Activated T-helper 17 cell treated with anti-CD3 and anti-CD28 coated beads, Interleukin-2, amount 50 U/mL, for 72 hours (primary cell): ENCODE data around the gene AARSD1. TPM values are rescaled to one million over a fixed set of nuclear protein-coding genes. Genes with fewer than 3 reads are reported as not detected.
"Not testable (repeated sequence)": the region's sequence is repeated elsewhere in the genome, so short reads cannot be mapped to it uniquely, and the experiment has no call there.

Experiments
- ATAC-seq: fragments of 150-1000 bp; cut with Tn5 transposase; replicated peaks from 2 replicates; pipeline ENCODE4 v1.10.0; 2021; ENCODE audit warnings: mild to moderate bottlenecking, moderate library complexity
- H3K27ac Mint-ChIP-seq: one replicate; pipeline ENCODE4 v1.8.0; 2022; ENCODE audit warnings: mixed read lengths
- H3K27me3 Mint-ChIP-seq: one replicate; pipeline ENCODE4 v1.8.0; 2022; ENCODE audit warnings: mixed read lengths
- H3K36me3 Mint-ChIP-seq: one replicate; pipeline ENCODE4 v1.8.0; 2022; ENCODE audit warnings: low read depth, mild to moderate bottlenecking, mixed read lengths
- H3K4me1 Mint-ChIP-seq: one replicate; pipeline ENCODE4 v1.8.0; 2022; ENCODE audit warnings: mixed read lengths
- H3K4me3 Mint-ChIP-seq: one replicate; pipeline ENCODE4 v1.8.0; 2022; ENCODE audit warnings: mild to moderate bottlenecking, mixed read lengths
- H3K9me3 Mint-ChIP-seq: one replicate; pipeline ENCODE4 v1.8.0; 2022; ENCODE audit warnings: mixed read lengths
- total RNA-seq, 2 donors: library from RNA; stranded (reverse); gene quantifications; one replicate each; pipeline ENCODE4 v1.2.3, GENCODE V29; 2022

The AARSD1 gene
- total RNA-seq, 2 donors from 2014 or later: 58.5 to 61.3 TPM

- Mint-ChIP-seq H3K36me3 (peaks cover 77% of the 10 kb centered on the region), H3K27me3 (no peaks in the 10 kb centered on the region)
Observed at GRCh38 chr17:42992872-42993271, 28.6 kb upstream of the AARSD1 start.

GRCh38 chr17:42991471-42991870, 27.2 kb upstream of the AARSD1 start:
- no peak overlapping the region for H3K27ac Mint-ChIP-seq
- ATAC-seq: no peak
- no peak overlapping the region for H3K4me3 Mint-ChIP-seq
- H3K27me3 Mint-ChIP-seq: no peaks in the 10 kb centered on the region
- peaks cover 91% of the 10 kb centered on the region for H3K36me3 Mint-ChIP-seq
- no peaks in the 10 kb centered on the region for H3K4me1 Mint-ChIP-seq
- H3K9me3 Mint-ChIP-seq: no peaks in the 10 kb centered on the region

More at GRCh38 chr17:42992872-42993271, 28.6 kb upstream of the AARSD1 start:
- peaks cover 2% of the 10 kb centered on the region for H3K4me1 Mint-ChIP-seq
- ATAC-seq: no peak
- H3K27ac Mint-ChIP-seq: no peak overlapping the region
- H3K9me3 Mint-ChIP-seq: no peaks in the 10 kb centered on the region
- H3K4me3 Mint-ChIP-seq: no peak overlapping the region

- H3K9me3 Mint-ChIP-seq: no peaks in the 10 kb centered on the region
- no peaks in the 10 kb centered on the region for H3K27me3 Mint-ChIP-seq
- H3K4me1 Mint-ChIP-seq: no peaks in the 10 kb centered on the region
- H3K36me3 Mint-ChIP-seq: peaks cover 98% of the 10 kb centered on the region
- H3K27ac Mint-ChIP-seq: peak overlapping the region; percentile 18
- ATAC-seq: no peak
- no peak overlapping the region for H3K4me3 Mint-ChIP-seq
Observed at GRCh38 chr17:42989726-42990652, 25.7 kb upstream of the AARSD1 start.

DNA sequence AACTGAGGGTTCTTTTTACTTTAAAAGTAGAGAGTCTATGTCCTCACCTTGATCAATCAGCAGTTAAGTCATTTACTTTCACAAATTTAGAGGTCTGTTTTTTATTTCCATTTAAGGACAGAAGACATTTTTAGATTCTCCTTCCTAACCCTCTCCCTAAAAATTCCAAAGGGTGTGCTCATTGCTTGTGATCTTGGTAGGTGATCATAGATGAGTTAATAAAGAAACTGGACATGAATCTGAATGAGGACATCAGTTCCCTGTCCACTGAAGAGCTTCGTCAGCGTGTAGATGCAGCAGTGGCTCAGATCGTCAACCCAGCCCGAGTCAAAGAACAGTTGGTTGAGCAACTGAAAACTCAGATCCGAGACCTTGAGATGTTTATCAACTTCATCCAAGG, 24.9 kb upstream of the AARSD1 start:
- H3K4me3 Mint-ChIP-seq: no peak overlapping the region
- H3K27ac Mint-ChIP-seq: no peak overlapping the region
- no peaks in the 10 kb centered on the region for H3K27me3 Mint-ChIP-seq
- H3K36me3 Mint-ChIP-seq: peaks cover 99% of the 10 kb centered on the region
- no peak for ATAC-seq
- H3K4me1 Mint-ChIP-seq: no peaks in the 10 kb centered on the region
- no peaks in the 10 kb centered on the region for H3K9me3 Mint-ChIP-seq

DNA sequence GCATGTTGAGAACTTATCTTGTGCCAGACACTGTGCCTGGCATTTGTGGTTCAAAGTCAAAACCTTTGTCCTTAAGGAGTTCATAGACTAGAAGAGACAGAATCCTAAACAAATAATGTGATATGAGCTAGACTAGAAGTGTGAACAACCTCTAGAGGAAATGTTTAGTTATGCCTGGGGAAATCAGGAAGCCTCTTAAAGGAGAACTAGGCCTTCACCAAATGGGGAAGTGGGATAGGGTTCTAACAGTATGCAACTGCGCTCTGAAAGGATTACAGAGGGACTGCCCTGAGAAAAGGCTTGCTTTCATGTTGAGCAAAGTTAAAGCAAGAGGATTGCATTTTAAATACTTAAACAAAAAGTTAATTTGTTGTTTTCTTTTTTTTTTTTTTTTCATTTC, 21.0 kb upstream of the AARSD1 start:
- no peaks in the 10 kb centered on the region for H3K9me3 Mint-ChIP-seq
- H3K27ac Mint-ChIP-seq: no peak overlapping the region

DNA sequence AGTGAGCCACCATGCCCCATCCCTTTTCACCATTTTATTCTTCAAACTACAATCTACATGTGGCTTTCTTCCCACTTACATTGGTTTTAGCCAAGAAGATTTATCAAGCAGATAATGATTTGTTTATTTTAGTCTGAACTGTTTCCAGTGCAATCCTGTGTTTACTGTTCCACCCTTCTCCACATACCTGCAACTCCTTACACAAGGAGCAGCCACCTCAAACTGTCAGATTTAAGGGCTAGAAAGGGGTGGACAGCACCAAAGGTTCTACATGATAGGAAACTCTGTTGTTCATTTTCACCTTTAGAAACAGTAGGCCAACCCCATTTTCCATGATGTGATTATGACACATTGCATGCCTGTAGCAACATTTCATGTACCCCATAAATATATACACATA, 18.0 kb upstream of the AARSD1 start:
- Mint-ChIP-seq H3K4me1 (peaks cover 17% of the 10 kb centered on the region), H3K9me3 (no peaks in the 10 kb centered on the region), H3K4me3 (peak overlapping the region; percentile 93), H3K27me3 (no peaks in the 10 kb centered on the region), H3K27ac (no peak overlapping the region), H3K36me3 (peaks cover 70% of the 10 kb centered on the region)
- no peak for ATAC-seq

More for the DNA sequence above, 21.0 kb upstream of the AARSD1 start:
- no peak for ATAC-seq
- no peaks in the 10 kb centered on the region for H3K27me3 Mint-ChIP-seq
- peaks cover 97% of the 10 kb centered on the region for H3K36me3 Mint-ChIP-seq
- no peak overlapping the region for H3K4me3 Mint-ChIP-seq
- H3K4me1 Mint-ChIP-seq: peaks cover 11% of the 10 kb centered on the region

DNA sequence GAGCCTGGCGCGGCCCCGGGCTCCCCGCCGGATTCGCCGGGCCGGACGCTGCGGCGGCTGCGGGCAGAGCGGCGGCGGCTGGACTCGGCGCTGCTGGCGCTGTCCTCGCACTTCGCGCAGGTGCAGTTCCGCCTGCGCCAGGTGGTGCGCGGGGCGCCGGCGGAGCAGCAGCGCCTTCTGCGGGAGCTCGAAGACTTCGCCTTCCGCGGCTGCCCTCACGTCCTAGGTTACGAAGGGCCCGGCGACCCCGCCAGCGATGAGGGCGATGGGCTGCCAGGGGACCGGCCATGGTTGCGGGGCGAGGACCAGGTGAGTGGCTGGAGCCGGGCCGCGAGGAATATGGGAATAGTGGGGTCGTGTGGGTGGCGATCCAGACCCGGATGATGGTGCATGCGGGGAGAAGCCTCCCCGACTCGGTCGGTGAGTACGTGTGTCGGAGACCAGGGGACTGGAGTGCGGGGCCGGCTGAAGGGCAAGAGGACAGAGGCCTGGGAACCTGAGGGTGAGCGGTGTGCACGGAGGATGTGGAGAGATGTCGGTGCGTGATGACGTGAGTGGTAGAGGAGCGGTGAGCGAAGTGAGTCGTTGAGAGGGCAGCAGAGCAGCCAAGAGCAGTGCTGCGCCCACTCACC, 16.6 kb upstream of the AARSD1 start:
- H3K27ac Mint-ChIP-seq: peak overlapping the region; percentile 95
- peaks cover 58% of the 10 kb centered on the region for H3K36me3 Mint-ChIP-seq
- peaks cover 17% of the 10 kb centered on the region for H3K4me1 Mint-ChIP-seq
- peak overlapping the region; percentile 93 for H3K4me3 Mint-ChIP-seq
- H3K9me3 Mint-ChIP-seq: no peaks in the 10 kb centered on the region
- no peaks in the 10 kb centered on the region for H3K27me3 Mint-ChIP-seq
- ATAC-seq: peak; percentile 88

GRCh38 chr17:42980274-42980765, 16.1 kb upstream of the AARSD1 start, which contains the start of gene RUNDC1:
Gene RUNDC1 (plus strand): TSS chr17:42980565. CDS start chr17:42980577, 12 bp downstream.
- H3K9me3 Mint-ChIP-seq: no peaks in the 10 kb centered on the region
- H3K4me1 Mint-ChIP-seq: peaks cover 17% of the 10 kb centered on the region
- H3K27ac Mint-ChIP-seq: peak within 1 kb of the TSS; percentile 95
- peaks cover 52% of the 10 kb centered on the region for H3K36me3 Mint-ChIP-seq
- ATAC-seq: peak; percentile 88
- no peaks in the 10 kb centered on the region for H3K27me3 Mint-ChIP-seq
- peak within 1 kb of the TSS; percentile 93 for H3K4me3 Mint-ChIP-seq

DNA sequence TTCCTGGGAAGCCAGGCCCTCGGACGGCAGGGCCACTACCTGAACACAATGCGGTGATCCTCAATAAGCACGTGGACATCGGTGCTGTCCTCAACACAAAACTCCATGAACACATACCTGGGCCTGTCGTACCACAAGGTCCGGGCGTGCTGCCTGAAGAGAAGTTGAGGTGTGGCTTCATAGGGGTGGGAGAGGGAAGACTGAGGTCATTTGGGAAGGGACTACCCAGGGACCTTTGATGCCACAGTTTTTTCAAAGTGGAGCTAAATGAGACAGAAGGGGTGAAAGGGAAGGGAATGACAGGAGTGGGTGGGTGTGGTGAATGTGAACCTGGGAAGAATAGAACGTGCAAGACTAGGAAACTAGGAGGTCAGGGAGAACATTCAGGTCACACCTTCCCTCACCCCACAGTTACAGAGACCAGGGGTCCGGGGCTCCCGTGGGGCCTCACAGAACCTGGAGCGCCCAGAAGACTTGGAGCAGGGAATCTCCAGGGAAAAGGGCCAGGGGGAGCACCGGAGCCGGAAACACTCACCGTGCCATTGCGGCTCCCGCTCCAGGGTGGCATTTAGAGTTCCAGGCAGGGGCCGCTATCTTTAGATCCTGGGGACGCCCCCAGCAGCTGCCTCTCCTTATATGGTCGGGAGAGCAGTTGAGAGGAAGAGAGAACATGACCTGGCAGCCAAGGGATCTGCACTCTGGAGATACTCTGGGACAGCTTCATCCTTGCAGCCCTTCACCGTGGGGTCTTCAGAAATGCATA, 15.4 kb upstream of the AARSD1 start, which contains the start of gene PTGES3L:
TSS of gene PTGES3L (minus strand) at position 570 of the 763 bp plus-strand sequence. CDS start at position 543, 27 bp downstream.
- H3K4me3 Mint-ChIP-seq: peak within 1 kb of the TSS; percentile 93
- no peaks in the 10 kb centered on the region for H3K27me3 Mint-ChIP-seq
- peaks cover 17% of the 10 kb centered on the region for H3K4me1 Mint-ChIP-seq
- H3K36me3 Mint-ChIP-seq: peaks cover 46% of the 10 kb centered on the region
- peak within 1 kb of the TSS; percentile 95 for H3K27ac Mint-ChIP-seq
- no peaks in the 10 kb centered on the region for H3K9me3 Mint-ChIP-seq
- ATAC-seq: peak; percentile 76

DNA sequence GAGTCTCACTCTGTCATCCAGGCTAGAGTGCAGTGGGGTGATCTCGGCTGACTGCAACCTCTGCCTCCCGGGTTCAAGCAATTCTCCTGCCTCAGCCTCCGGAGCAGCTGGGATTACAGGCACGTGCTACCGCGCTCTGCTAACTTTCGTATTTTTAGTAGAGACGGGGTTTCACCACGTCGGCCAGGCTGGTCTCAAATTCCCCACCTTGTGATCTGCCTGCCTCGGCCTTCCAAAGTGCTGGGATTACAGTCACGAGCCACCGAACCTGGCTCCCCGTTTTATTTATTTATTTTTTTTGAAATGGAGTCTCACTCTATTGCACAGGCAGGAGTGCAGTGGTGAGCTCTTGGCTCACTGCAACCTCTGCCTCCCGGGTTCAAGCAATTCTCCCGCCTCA, 11.4 kb upstream of the AARSD1 start:
- not testable (repeated sequence) for H3K27me3 Mint-ChIP-seq, H3K4me3 Mint-ChIP-seq, H3K4me1 Mint-ChIP-seq, H3K9me3 Mint-ChIP-seq, ATAC-seq, H3K36me3 Mint-ChIP-seq, H3K27ac Mint-ChIP-seq

DNA sequence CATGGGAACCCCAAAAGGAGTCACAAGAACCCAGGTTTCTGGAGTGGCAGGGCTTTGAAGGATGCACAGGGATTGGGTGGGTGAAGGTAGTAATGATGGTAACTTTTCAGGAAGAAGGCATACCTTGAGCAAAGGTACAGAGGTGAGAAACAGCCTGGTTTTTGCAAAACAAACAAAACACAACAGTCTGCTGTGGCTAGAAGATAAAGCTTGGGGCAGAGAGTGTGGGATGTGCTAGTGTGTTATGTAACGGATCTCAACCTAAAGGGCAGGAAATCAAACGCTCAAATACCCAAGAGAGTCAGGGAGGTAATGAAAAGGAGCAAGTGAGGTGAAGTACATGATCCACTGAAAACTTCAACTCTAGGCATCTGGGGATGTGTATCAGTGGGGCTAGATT, 11.0 kb upstream of the AARSD1 start:
- peaks cover 6% of the 10 kb centered on the region for H3K4me1 Mint-ChIP-seq
- no peak overlapping the region for H3K4me3 Mint-ChIP-seq
- H3K9me3 Mint-ChIP-seq: no peaks in the 10 kb centered on the region
- H3K27me3 Mint-ChIP-seq: no peaks in the 10 kb centered on the region
- ATAC-seq: no peak
- H3K36me3 Mint-ChIP-seq: peaks cover 4% of the 10 kb centered on the region
- H3K27ac Mint-ChIP-seq: no peak overlapping the region

DNA sequence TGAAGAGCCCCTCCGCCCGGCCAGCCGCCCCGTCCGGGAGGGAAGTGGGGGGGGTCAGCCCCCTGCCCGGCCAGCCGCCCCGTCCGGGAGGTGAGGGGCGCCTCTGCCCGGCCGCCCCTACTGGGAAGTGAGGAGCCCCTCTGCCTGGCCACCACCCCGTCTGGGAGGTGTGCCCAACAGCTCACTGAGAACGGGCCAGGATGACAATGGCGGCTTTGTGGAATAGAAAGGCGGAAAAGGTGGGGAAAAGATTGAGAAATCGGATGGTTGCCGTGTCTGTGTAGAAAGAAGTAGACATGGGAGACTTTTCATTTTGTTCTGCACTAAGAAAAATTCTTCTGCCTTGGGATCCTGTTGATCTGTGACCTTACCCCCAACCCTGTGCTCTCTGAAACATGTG, 9.1 kb upstream of the AARSD1 start:
- not testable (repeated sequence) for H3K4me1 Mint-ChIP-seq, H3K27ac Mint-ChIP-seq, H3K27me3 Mint-ChIP-seq, H3K4me3 Mint-ChIP-seq, H3K36me3 Mint-ChIP-seq, H3K9me3 Mint-ChIP-seq, ATAC-seq

DNA sequence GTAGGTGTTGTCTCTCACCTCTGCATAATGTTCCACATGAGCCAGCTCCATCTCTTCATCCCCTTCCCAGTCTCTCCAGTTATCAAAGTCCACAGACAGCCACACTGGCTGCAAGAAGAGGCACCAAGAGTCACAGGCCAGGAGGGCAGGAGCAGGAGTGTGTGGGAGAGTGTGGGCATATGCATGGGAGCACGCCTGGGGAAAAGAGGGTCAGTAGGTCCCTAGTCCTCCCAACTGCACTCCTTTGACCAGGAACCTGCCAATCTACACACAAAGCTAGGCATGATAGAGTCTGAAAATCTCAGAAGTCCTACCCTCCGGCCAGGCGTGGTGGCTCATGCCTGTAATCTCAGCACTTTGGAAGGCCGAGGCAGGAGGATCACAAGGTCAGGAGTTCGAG, 7.3 kb upstream of the AARSD1 start:
- no peaks in the 10 kb centered on the region for H3K4me1 Mint-ChIP-seq
- H3K36me3 Mint-ChIP-seq: no peaks in the 10 kb centered on the region
- no peak for ATAC-seq
- no peaks in the 10 kb centered on the region for H3K27me3 Mint-ChIP-seq
- no peak overlapping the region for H3K27ac Mint-ChIP-seq
- no peak overlapping the region for H3K4me3 Mint-ChIP-seq
- H3K9me3 Mint-ChIP-seq: no peaks in the 10 kb centered on the region

- peaks cover 5% of the 10 kb centered on the region for H3K36me3 Mint-ChIP-seq
- H3K4me3 Mint-ChIP-seq: no peak overlapping the region
- ATAC-seq: no peak
- H3K27ac Mint-ChIP-seq: no peak overlapping the region
- H3K4me1 Mint-ChIP-seq: peaks cover 5% of the 10 kb centered on the region
- no peaks in the 10 kb centered on the region for H3K27me3 Mint-ChIP-seq
- no peaks in the 10 kb centered on the region for H3K9me3 Mint-ChIP-seq
Observed at GRCh38 chr17:42969001-42969581, 4.8 kb upstream of the AARSD1 start.
